Measurements from ENCODE around the gene ANO2.
"Not testable (repeated sequence)": the region's sequence is repeated elsewhere in the genome, so short reads cannot be mapped to it uniquely, and the experiment has no call there.

Gene ANO2

GRCh38 chr12:5689773-5690172 is 255.3 kb downstream of the ANO2 start:
- no peak for DNase-seq (ENCODE audit: extremely low read depth in 1 of 2, low read depth in 1 of 2)

- DNase-seq (ENCODE audit: extremely low read depth in 1 of 2, low read depth in 1 of 2) = no peak
These were observed 256.8 kb downstream of the ANO2 start for GRCh38 chr12:5688226-5688625.

GRCh38 chr12:5685935-5686334 is 259.1 kb downstream of the ANO2 start:
- DNase-seq (ENCODE audit: extremely low read depth in 1 of 2, low read depth in 1 of 2) = no peak

- no peak for DNase-seq (ENCODE audit: extremely low read depth in 1 of 2, low read depth in 1 of 2)
These were observed 260.1 kb downstream of the ANO2 start for GRCh38 chr12:5684989-5685388.

- no peak for DNase-seq (ENCODE audit: extremely low read depth in 1 of 2, low read depth in 1 of 2)
These were observed 262.5 kb downstream of the ANO2 start for GRCh38 chr12:5682581-5682980.

GRCh38 chr12:5678176-5678575 is 266.9 kb downstream of the ANO2 start:
- DNase-seq (ENCODE audit: extremely low read depth in 1 of 2, low read depth in 1 of 2) = no peak

- DNase-seq (ENCODE audit: extremely low read depth in 1 of 2, low read depth in 1 of 2) = not testable (repeated sequence)
These were observed 275.4 kb downstream of the ANO2 start for GRCh38 chr12:5669624-5670023.

- DNase-seq (ENCODE audit: extremely low read depth in 1 of 2, low read depth in 1 of 2) = no peak
These were observed 279.4 kb downstream of the ANO2 start for GRCh38 chr12:5665615-5666014.

- no peak for DNase-seq (ENCODE audit: extremely low read depth in 1 of 2, low read depth in 1 of 2)
These were observed 283.2 kb downstream of the ANO2 start for GRCh38 chr12:5661811-5662210.

- DNase-seq (ENCODE audit: extremely low read depth in 1 of 2, low read depth in 1 of 2) = no peak
These were observed 284.8 kb downstream of the ANO2 start for GRCh38 chr12:5660238-5660637.

GRCh38 chr12:5658339-5658941 is 286.6 kb downstream of the ANO2 start:
- not testable (repeated sequence) for DNase-seq (ENCODE audit: extremely low read depth in 1 of 2, low read depth in 1 of 2)

GRCh38 chr12:5656836-5657235 is 288.2 kb downstream of the ANO2 start:
- DNase-seq (ENCODE audit: extremely low read depth in 1 of 2, low read depth in 1 of 2) = no peak

- no peak for DNase-seq (ENCODE audit: extremely low read depth in 1 of 2, low read depth in 1 of 2)
These were observed 289.9 kb downstream of the ANO2 start for GRCh38 chr12:5655120-5655519.

- DNase-seq (ENCODE audit: extremely low read depth in 1 of 2, low read depth in 1 of 2) = no peak
These were observed 291.0 kb downstream of the ANO2 start for GRCh38 chr12:5654019-5654418.

GRCh38 chr12:5650829-5651461 is 294.1 kb downstream of the ANO2 start:
- DNase-seq (ENCODE audit: extremely low read depth in 1 of 2, low read depth in 1 of 2) = no peak

GRCh38 chr12:5650281-5650680 is 294.8 kb downstream of the ANO2 start:
- no peak for DNase-seq (ENCODE audit: extremely low read depth in 1 of 2, low read depth in 1 of 2)

- DNase-seq (ENCODE audit: extremely low read depth in 1 of 2, low read depth in 1 of 2) = no peak
These were observed 296.2 kb downstream of the ANO2 start for GRCh38 chr12:5648692-5649359.

GRCh38 chr12:5643266-5643665 is 301.8 kb downstream of the ANO2 start:
- DNase-seq (ENCODE audit: extremely low read depth in 1 of 2, low read depth in 1 of 2) = no peak

GRCh38 chr12:5637698-5638097 is 307.4 kb downstream of the ANO2 start:
- DNase-seq (ENCODE audit: extremely low read depth in 1 of 2, low read depth in 1 of 2) = no peak

- no peak for DNase-seq (ENCODE audit: extremely low read depth in 1 of 2, low read depth in 1 of 2)
These were observed 308.2 kb downstream of the ANO2 start for GRCh38 chr12:5636907-5637306.

- DNase-seq (ENCODE audit: extremely low read depth in 1 of 2, low read depth in 1 of 2) = no peak
These were observed 312.0 kb downstream of the ANO2 start for GRCh38 chr12:5633106-5633505.

GRCh38 chr12:5632453-5632852 is 312.6 kb downstream of the ANO2 start:
- no peak for DNase-seq (ENCODE audit: extremely low read depth in 1 of 2, low read depth in 1 of 2)
